ENCODE results near the gene CYP2A7. TPM values are rescaled to one million over a fixed set of nuclear protein-coding genes. Genes with fewer than 3 reads are reported as not detected.
"Not testable (repeated sequence)": the region's sequence is repeated elsewhere in the genome, so short reads cannot be mapped to it uniquely, and the experiment has no call there.

The CYP2A7 gene, protein sequence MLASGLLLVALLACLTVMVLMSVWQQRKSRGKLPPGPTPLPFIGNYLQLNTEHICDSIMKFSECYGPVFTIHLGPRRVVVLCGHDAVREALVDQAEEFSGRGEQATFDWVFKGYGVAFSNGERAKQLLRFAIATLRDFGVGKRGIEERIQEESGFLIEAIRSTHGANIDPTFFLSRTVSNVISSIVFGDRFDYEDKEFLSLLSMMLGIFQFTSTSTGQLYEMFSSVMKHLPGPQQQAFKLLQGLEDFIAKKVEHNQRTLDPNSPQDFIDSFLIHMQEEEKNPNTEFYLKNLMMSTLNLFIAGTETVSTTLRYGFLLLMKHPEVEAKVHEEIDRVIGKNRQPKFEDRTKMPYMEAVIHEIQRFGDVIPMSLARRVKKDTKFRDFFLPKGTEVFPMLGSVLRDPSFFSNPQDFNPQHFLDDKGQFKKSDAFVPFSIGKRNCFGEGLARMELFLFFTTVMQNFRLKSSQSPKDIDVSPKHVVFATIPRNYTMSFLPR
- polyA plus RNA-seq: 0.04 TPM
- long read RNA-seq, donor 1: 0 reads
- long read RNA-seq, donor 2: 0 reads
- long read RNA-seq, donor 3: 0 reads
- long read RNA-seq, donor 4: 0 reads
- long read RNA-seq, donor 5: 0 reads
- long read RNA-seq, donor 6: 0 reads
- long read RNA-seq, donor 7: 0 reads
- long read RNA-seq, donor 8: 0 reads
- long read RNA-seq, donor 9: 0 reads
- long read RNA-seq, donor 10: 0 reads
- long read RNA-seq, donor 11: 0 reads

- H3K27me3 ChIP-seq (ENCODE audit: control insufficient read depth, insufficient read depth, low read length); H3K36me3 ChIP-seq (ENCODE audit: control insufficient read depth, insufficient read depth, low read length); H3K9me3 ChIP-seq (ENCODE audit: control insufficient read depth, low read depth, low read length); H3K27ac ChIP-seq (ENCODE audit: low read length); H3K4me3 ChIP-seq (ENCODE audit: low read length); H3K4me1 ChIP-seq (ENCODE audit: control insufficient read depth, insufficient read depth, low read length): not testable (repeated sequence)
- DNase-seq: peak; percentile 29 to 64
- WGBS (ENCODE audit: insufficient coverage, low lambda C conversion rate): no CpG with 5 or more reads among the region's 3 CpGs
Measured at GRCh38 chr19:40882062-40882461, at the start of gene CYP2A7. Gene CYP2A7, minus strand, starts transcription at chr19:40882231. Its CDS starts 21 bp downstream, at chr19:40882210.

- not testable (repeated sequence) for H3K9me3 ChIP-seq (ENCODE audit: control insufficient read depth, low read depth, low read length); H3K27me3 ChIP-seq (ENCODE audit: control insufficient read depth, insufficient read depth, low read length); DNase-seq; H3K27ac ChIP-seq (ENCODE audit: low read length); H3K4me3 ChIP-seq (ENCODE audit: low read length); H3K36me3 ChIP-seq (ENCODE audit: control insufficient read depth, insufficient read depth, low read length)
- peaks cover 20% of the 10 kb centered on the region for H3K4me1 ChIP-seq (ENCODE audit: control insufficient read depth, insufficient read depth, low read length)
- WGBS (ENCODE audit: insufficient coverage, low lambda C conversion rate): 83% methylated on average over 1 of the region's 2 CpGs
Measured at GRCh38 chr19:40930799-40931198, 48.8 kb upstream of the CYP2A7 start.

- peak overlapping the region; percentile 79 for H3K27ac ChIP-seq (ENCODE audit: low read length)
- peaks cover 20% of the 10 kb centered on the region for H3K4me1 ChIP-seq (ENCODE audit: control insufficient read depth, insufficient read depth, low read length)
- not testable (repeated sequence) for H3K4me3 ChIP-seq (ENCODE audit: low read length); H3K36me3 ChIP-seq (ENCODE audit: control insufficient read depth, insufficient read depth, low read length); H3K9me3 ChIP-seq (ENCODE audit: control insufficient read depth, low read depth, low read length); H3K27me3 ChIP-seq (ENCODE audit: control insufficient read depth, insufficient read depth, low read length); DNase-seq
- WGBS (ENCODE audit: insufficient coverage, low lambda C conversion rate): no CpG with 5 or more reads among the region's 3 CpGs
Measured at GRCh38 chr19:40929942-40930341, 47.9 kb upstream of the CYP2A7 start.

GRCh38 chr19:40928850-40929249 is 46.8 kb upstream of the CYP2A7 start:
- no peaks in the 10 kb centered on the region for H3K36me3 ChIP-seq (ENCODE audit: control insufficient read depth, insufficient read depth, low read length)
- H3K27ac ChIP-seq (ENCODE audit: low read length): peak overlapping the region; percentile 79
- peaks cover 28% of the 10 kb centered on the region for H3K4me1 ChIP-seq (ENCODE audit: control insufficient read depth, insufficient read depth, low read length)
- no peak overlapping the region for H3K4me3 ChIP-seq (ENCODE audit: low read length)
- peak; percentile 74 to 83 for DNase-seq
- no peaks in the 10 kb centered on the region for H3K9me3 ChIP-seq (ENCODE audit: control insufficient read depth, low read depth, low read length)
- no CpG with 5 or more reads among the region's 1 CpG for WGBS (ENCODE audit: insufficient coverage, low lambda C conversion rate)
- no peaks in the 10 kb centered on the region for H3K27me3 ChIP-seq (ENCODE audit: control insufficient read depth, insufficient read depth, low read length)

DNA sequence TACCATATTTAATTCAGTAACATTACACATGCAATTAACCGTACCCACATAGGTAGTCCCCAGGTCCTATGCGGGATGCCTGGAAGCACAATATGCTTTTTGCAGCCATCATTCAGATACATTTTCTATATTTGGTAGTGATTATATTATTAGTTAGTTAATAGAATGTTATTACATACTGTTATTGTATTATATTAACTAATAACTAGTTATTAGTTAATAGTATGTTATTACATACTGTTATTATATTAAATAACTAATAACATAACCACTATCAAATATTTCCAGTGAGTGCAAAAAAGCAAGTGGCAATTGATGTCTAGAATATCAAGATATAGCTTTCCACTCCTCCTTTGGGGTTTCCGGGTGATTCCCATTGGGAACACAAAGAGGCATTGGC is 45.5 kb upstream of the CYP2A7 start:
- Histone ChIP-seq H3K4me3 (ENCODE audit: low read length) (no peak overlapping the region), H3K27ac (ENCODE audit: low read length) (peak overlapping the region; percentile 79)

DNA sequence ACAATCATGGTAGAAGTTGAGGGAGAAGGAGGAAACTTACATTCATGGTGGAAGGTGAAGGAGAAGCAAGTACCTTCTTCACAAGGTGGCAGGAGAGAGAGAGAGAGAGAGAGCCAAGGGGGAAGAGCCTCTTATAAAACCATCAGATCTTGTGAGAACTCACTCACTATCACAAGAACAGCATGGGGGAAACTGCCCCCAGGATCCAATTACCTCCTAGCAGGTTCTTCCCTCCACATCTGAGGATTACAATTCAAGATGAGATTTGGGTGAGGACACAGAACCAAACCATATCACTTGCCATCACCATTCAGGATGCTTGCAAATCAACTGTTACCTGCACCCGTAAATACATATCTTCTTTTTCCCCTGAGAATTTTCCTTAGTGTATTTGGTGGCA is 44.2 kb upstream of the CYP2A7 start:
- H3K4me3 ChIP-seq (ENCODE audit: low read length): peak overlapping the region; percentile 43
- H3K27ac ChIP-seq (ENCODE audit: low read length): peak overlapping the region; percentile 88
- not testable (repeated sequence) for H3K27me3 ChIP-seq (ENCODE audit: control insufficient read depth, insufficient read depth, low read length); H3K36me3 ChIP-seq (ENCODE audit: control insufficient read depth, insufficient read depth, low read length); DNase-seq; H3K9me3 ChIP-seq (ENCODE audit: control insufficient read depth, low read depth, low read length)
- WGBS (ENCODE audit: insufficient coverage, low lambda C conversion rate): no CpG with 5 or more reads among the region's 1 CpG
- peaks cover 53% of the 10 kb centered on the region for H3K4me1 ChIP-seq (ENCODE audit: control insufficient read depth, insufficient read depth, low read length)

More for the DNA sequence above, 45.5 kb upstream of the CYP2A7 start:
- Histone ChIP-seq H3K9me3 (ENCODE audit: control insufficient read depth, low read depth, low read length) (no peaks in the 10 kb centered on the region), H3K27me3 (ENCODE audit: control insufficient read depth, insufficient read depth, low read length) (no peaks in the 10 kb centered on the region), H3K4me1 (ENCODE audit: control insufficient read depth, insufficient read depth, low read length) (peaks cover 41% of the 10 kb centered on the region), H3K36me3 (ENCODE audit: control insufficient read depth, insufficient read depth, low read length) (no peaks in the 10 kb centered on the region)
- no peak for DNase-seq
- WGBS (ENCODE audit: insufficient coverage, low lambda C conversion rate): 100% methylated on average over 1 of the region's 3 CpGs

- no peaks in the 10 kb centered on the region for H3K27me3 ChIP-seq (ENCODE audit: control insufficient read depth, insufficient read depth, low read length)
- peak; percentile 73 to 90 for DNase-seq
- peak overlapping the region; percentile 88 for H3K27ac ChIP-seq (ENCODE audit: low read length)
- peaks cover 10% of the 10 kb centered on the region for H3K9me3 ChIP-seq (ENCODE audit: control insufficient read depth, low read depth, low read length)
- H3K4me3 ChIP-seq (ENCODE audit: low read length): peak overlapping the region; percentile 43
- no CpG with 5 or more reads among the region's 7 CpGs for WGBS (ENCODE audit: insufficient coverage, low lambda C conversion rate)
- H3K36me3 ChIP-seq (ENCODE audit: control insufficient read depth, insufficient read depth, low read length): no peaks in the 10 kb centered on the region
- H3K4me1 ChIP-seq (ENCODE audit: control insufficient read depth, insufficient read depth, low read length): peaks cover 50% of the 10 kb centered on the region
Measured at GRCh38 chr19:40923934-40924391, 41.9 kb upstream of the CYP2A7 start.

DNA sequence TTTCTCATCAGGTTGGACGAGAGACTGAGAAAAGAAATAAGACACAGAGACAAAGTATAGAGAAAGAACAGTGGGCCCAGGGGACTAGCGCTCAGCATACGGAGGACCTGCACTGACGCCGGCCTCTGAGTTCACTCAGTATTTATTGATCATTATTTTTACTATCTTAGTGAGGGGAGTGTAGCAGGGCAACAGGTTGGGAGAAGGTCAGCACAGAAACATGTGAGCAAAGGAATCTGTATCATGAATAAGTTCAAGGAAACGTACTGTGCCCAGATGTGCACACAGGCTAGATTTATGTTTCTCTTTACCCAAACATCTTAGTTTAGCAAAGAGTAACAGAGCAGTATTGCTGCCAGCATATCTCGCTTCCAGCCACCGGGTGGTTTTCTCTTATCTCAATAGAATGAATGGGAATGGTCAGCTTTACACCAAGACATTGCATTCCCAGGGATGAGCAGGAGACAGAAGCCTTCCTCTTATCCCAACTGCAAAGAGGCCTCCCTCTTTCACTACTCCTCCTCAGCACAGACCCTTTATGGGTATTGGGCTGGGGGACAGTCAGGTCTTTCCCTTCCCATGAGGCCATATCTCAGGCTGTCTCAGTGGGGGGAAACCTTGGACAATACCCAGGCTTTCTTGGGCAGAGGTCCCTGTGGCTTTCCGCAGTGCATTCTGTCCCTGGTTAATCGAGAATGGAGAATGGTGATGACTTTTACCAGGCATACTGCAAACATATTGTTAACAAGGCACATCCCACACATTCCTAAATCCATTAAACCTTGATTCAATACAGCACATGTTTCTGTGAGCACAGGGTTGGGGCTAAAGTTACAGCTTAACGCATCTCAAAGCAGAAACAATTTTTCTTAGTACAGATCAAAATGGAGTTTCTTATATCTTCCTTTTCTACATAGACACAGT is 40.5 kb upstream of the CYP2A7 start:
- H3K27me3 ChIP-seq (ENCODE audit: control insufficient read depth, insufficient read depth, low read length); H3K9me3 ChIP-seq (ENCODE audit: control insufficient read depth, low read depth, low read length); H3K36me3 ChIP-seq (ENCODE audit: control insufficient read depth, insufficient read depth, low read length); H3K4me3 ChIP-seq (ENCODE audit: low read length): not testable (repeated sequence)
- Histone ChIP-seq H3K27ac (ENCODE audit: low read length) (peak overlapping the region; percentile 88), H3K4me1 (ENCODE audit: control insufficient read depth, insufficient read depth, low read length) (peaks cover 43% of the 10 kb centered on the region)
- WGBS (ENCODE audit: insufficient coverage, low lambda C conversion rate): 30% methylated on average over 2 of the region's 11 CpGs
- DNase-seq: peak; percentile 33 to 57

DNA sequence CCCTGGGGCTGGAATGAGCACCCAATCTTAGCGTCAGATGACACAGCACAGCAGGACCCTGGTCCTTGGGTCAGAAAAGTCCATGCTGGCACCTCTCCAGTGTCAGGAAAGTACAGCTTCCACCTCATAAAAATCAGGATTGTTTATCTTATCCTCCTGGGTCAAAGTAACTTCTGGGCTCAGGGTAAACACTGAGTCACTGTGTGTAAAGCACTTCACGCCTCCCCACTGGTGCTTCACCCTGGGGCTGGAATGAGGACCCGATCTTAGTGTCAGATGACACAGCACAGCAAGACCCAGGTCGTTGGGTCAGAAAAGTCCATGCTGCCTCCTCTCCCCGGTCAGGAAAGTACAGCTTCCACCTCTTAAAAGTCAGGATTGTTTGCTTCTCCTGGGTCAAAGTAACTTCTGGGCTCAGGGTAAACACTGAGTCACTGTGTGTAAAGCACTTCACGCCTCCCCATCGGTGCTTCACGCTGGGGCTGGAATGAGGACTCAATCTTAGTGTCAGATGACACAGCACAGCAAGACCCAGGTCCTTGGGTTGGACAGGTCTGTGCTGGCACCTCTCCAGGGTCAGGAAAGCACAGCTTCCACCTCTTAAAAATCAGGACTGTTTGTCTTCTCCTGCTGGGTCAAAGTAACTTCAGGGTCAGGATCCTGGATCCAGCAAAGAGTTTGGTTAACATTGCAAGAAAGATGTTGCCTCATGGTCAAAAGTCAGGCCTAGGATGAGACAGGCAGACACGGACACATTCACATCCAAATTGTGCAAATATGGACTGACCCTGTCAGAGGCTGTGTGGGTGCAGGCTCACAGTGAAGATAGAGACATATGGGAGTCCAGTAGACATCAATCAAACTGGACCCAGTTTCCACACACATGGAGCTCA is 39.2 kb upstream of the CYP2A7 start:
- Histone ChIP-seq H3K9me3 (ENCODE audit: control insufficient read depth, low read depth, low read length) (peaks cover 10% of the 10 kb centered on the region), H3K4me1 (ENCODE audit: control insufficient read depth, insufficient read depth, low read length) (peaks cover 41% of the 10 kb centered on the region), H3K27me3 (ENCODE audit: control insufficient read depth, insufficient read depth, low read length) (no peaks in the 10 kb centered on the region), H3K36me3 (ENCODE audit: control insufficient read depth, insufficient read depth, low read length) (no peaks in the 10 kb centered on the region), H3K4me3 (ENCODE audit: low read length) (no peak overlapping the region), H3K27ac (ENCODE audit: low read length) (peak overlapping the region; percentile 88)
- peak; percentile 94 to 98 for DNase-seq
- no CpG with 5 or more reads among the region's 9 CpGs for WGBS (ENCODE audit: insufficient coverage, low lambda C conversion rate)

Data from large intestine (tissue), 12 donors.